Prostate gland (tissue), 2 donors: ENCODE data around the gene EBF3.

Source experiments
- POLR2A ChIP-seq: fragments of 450-650 bp; IDR thresholded peaks from one replicate; pipeline ENCODE4 v1.6.1; 2016; ENCODE audit warnings: antibody characterized with exemption, mild to moderate bottlenecking
- POLR2AphosphoS5 ChIP-seq: sonication (generic); formaldehyde crosslinking; IDR thresholded peaks from one replicate; pipeline ENCODE4 v1.6.1; 2017; ENCODE audit warnings: antibody characterized with exemption
- TF ChIP-seq, protein P1 (sequence below), 4 experiments: fragments of 200-600 bp in 2 of 4; fragments of 450-650 bp in 2 of 4; sonication (generic) in 2 of 4; IDR thresholded peaks; 1 replicate in 3 of 4; 2 replicates in 1 of 4; pipeline ENCODE4 v1.5.1; 2016 to 2019; ENCODE audit warnings: antibody characterized with exemption in 4 of 4, mild to moderate bottlenecking in 2 of 4, moderate library complexity in 2 of 4

DNA sequence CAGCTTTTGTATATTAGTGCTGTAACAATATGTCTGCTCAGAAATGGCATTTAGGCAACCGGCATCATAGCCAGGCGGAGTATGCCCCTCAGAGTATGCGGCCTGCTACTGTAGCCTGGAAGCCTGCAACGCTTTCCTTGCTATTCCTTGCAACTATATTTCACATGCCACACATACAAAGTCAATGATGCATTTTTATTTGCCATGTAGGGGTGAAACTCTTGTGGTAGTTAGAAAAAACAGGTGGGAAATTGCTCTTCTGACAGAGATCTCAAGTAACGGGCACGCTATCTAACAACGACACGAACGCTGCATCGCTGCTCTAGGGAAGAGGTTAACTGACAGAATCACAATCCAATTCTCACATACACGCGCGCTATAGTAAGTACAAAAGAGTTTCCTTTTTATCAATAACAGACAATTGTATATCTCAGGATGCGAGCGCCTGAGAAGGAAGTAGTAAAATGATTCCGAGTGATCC lies 5.9 kb downstream of the EBF3 start:
- TF ChIP-seq POLR2AphosphoS5 (no peak), POLR2A (no peak)
- TF ChIP-seq, protein P1, sequence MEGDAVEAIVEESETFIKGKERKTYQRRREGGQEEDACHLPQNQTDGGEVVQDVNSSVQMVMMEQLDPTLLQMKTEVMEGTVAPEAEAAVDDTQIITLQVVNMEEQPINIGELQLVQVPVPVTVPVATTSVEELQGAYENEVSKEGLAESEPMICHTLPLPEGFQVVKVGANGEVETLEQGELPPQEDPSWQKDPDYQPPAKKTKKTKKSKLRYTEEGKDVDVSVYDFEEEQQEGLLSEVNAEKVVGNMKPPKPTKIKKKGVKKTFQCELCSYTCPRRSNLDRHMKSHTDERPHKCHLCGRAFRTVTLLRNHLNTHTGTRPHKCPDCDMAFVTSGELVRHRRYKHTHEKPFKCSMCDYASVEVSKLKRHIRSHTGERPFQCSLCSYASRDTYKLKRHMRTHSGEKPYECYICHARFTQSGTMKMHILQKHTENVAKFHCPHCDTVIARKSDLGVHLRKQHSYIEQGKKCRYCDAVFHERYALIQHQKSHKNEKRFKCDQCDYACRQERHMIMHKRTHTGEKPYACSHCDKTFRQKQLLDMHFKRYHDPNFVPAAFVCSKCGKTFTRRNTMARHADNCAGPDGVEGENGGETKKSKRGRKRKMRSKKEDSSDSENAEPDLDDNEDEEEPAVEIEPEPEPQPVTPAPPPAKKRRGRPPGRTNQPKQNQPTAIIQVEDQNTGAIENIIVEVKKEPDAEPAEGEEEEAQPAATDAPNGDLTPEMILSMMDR (IDR thresholded peaks at IDR 0.05) = no peak
